HCT116 (cell line): ENCODE data around the gene SHISA6. TPM values are rescaled to one million over a fixed set of nuclear protein-coding genes. Genes with fewer than 3 reads are reported as not detected.

ENCODE experiments used
- ATAC-seq: fragments of 200-7000 bp; cut with Tn5 transposase; 2 replicates; pipeline ENCODE4 v1.9.1; 2020; ENCODE audit warnings: mild to moderate bottlenecking, moderate library complexity
- BruUV-seq: library from RNA; stranded (reverse); fragments of 400-500 nt; replicated peaks from 2 replicates; lab custom pipeline; 2021; lab: Mats Ljungman, UMichigan
- CTCF ChIA-PET: fragments of 300-600 bp; sonication (Branson Sonifier 250); formaldehyde crosslinking; loops from one replicate; lab custom pipeline; 2021; ENCODE audit warnings: antibody characterized with exemption; lab: Charles Lee
- POLR2A ChIA-PET: fragments of 300-600, 350-600 bp; sonication (Branson Sonifier 250); formaldehyde crosslinking; loops from one replicate; lab custom pipeline; 2021; ENCODE audit warnings: antibody characterized with exemption; lab: Charles Lee
- RAD21 ChIA-PET, 2 experiments: fragments of 300-600 bp; sonication (Branson Sonifier 250); formaldehyde crosslinking; loops; one replicate each; lab custom pipeline; 2023; ENCODE audit warnings: low total read pairs in 2 of 2; ENCODE audit not compliant: uncharacterized antibody in 2 of 2, unreplicated experiment in 2 of 2, low non-redundant PET in 1 of 2; lab: Charles Lee
- DNase-seq: peaks from one replicate; pipeline ENCODE4 v3.0.0-alpha.2; 2010; ENCODE audit warnings: low read depth, low spot score
- H2AFZ ChIP-seq: fragments of 200-600 bp; shearing (Covaris generic), sonication (generic); 2 replicates; pipeline ENCODE4 v1.6.1; 2017; ENCODE audit warnings: low read depth, mixed run types, mixed read lengths, antibody characterized with exemption, low read length; ENCODE audit not compliant: poor library complexity, severe bottlenecking
- H3K27ac ChIP-seq: 2 replicates; pipeline ENCODE4 v1.5.1; 2012; ENCODE audit warnings: low read depth, low read length
- H3K27me3 ChIP-seq: fragments of 200-600 bp; sonication (generic); 2 replicates; pipeline ENCODE4 v1.6.1; 2016; ENCODE audit warnings: mixed run types, low read length, mixed read lengths; ENCODE audit not compliant: insufficient read depth
- H3K36me3 ChIP-seq, 2 experiments: fragments of 200-500 bp in 1 of 2; fragments of 200-600 bp in 1 of 2; sonication (Bioruptor generic) in 1 of 2; sonication (generic) in 1 of 2; 2 replicates each; pipeline versions ENCODE4 v1.5.1 to v1.6.1; 2014 to 2016; ENCODE audit warnings: low read length in 2 of 2, inconsistent platforms in 1 of 2, mixed read lengths in 1 of 2, mixed run types in 1 of 2; ENCODE audit not compliant: insufficient read depth in 2 of 2, control insufficient read depth in 1 of 2
- H3K4me1 ChIP-seq, 2 experiments: fragments of 200-600 bp in 1 of 2; sonication (generic) in 1 of 2; 2 replicates each; pipeline versions ENCODE4 v1.5.1 to v1.6.1; 2012 to 2017; ENCODE audit warnings: low read length in 2 of 2, inconsistent platforms in 1 of 2, mild to moderate bottlenecking in 1 of 2, mixed read lengths in 1 of 2, mixed run types in 1 of 2, moderate library complexity in 1 of 2; ENCODE audit not compliant: insufficient read depth in 2 of 2, control insufficient read depth in 1 of 2
- H3K4me2 ChIP-seq: fragments of 200-600 bp; sonication (generic); 2 replicates; pipeline ENCODE4 v1.6.1; 2017; ENCODE audit warnings: mixed run types, low read length, mixed read lengths
- H3K4me3 ChIP-seq, 2 experiments: fragments of 200-600 bp in 1 of 2; sonication (generic) in 1 of 2; replicated peaks in 1 of 2; 2 replicates each; pipeline ENCODE4 v1.5.1; 2011 to 2016; ENCODE audit warnings: low read length in 2 of 2, control low read depth in 1 of 2, low read depth in 1 of 2, mild to moderate bottlenecking in 1 of 2, mixed read lengths in 1 of 2, mixed run types in 1 of 2
- H3K79me2 ChIP-seq: fragments of 200-600 bp; sonication (generic); 2 replicates; pipeline ENCODE4 v1.6.1; 2017; ENCODE audit warnings: mild to moderate bottlenecking, mixed run types, low read length, moderate library complexity, mixed read lengths; ENCODE audit not compliant: insufficient read depth
- H3K9ac ChIP-seq: fragments of 200-600 bp; sonication (generic); 2 replicates; pipeline ENCODE4 v1.6.1; 2016; ENCODE audit warnings: low read length, mixed read lengths
- H3K9me2 ChIP-seq: fragments of 200-600 bp; sonication (generic), shearing (Covaris generic); 2 replicates; pipeline ENCODE4 v1.6.1; 2017; ENCODE audit warnings: mixed run types, mild to moderate bottlenecking, moderate library complexity; ENCODE audit not compliant: insufficient read depth
- H3K9me3 ChIP-seq, 2 experiments: fragments of 200-500 bp in 1 of 2; fragments of 200-600 bp in 1 of 2; sonication (Bioruptor generic) in 1 of 2; sonication (generic) in 1 of 2; 2 replicates each; pipeline ENCODE4 v1.6.1; 2014 to 2017; ENCODE audit warnings: low read length in 2 of 2, mixed read lengths in 2 of 2, inconsistent platforms in 1 of 2, low read depth in 1 of 2, mild to moderate bottlenecking in 1 of 2, mixed run types in 1 of 2, moderate library complexity in 1 of 2; ENCODE audit not compliant: control insufficient read depth in 1 of 2, insufficient read depth in 1 of 2
- H4K20me1 ChIP-seq: fragments of 200-600 bp; sonication (generic), shearing (Covaris generic); 2 replicates; pipeline ENCODE4 v1.6.1; 2017; ENCODE audit warnings: mixed run types, mild to moderate bottlenecking, moderate library complexity; ENCODE audit not compliant: insufficient read depth
- CEBPB ChIP-seq: IDR thresholded peaks from 2 replicates; pipeline ENCODE4 v1.6.1; 2012; ENCODE audit warnings: low read depth
- CTCF ChIP-seq, 3 experiments: fragments of 200-600 bp in 1 of 3; sonication (generic) in 1 of 3; IDR thresholded peaks in 2 of 3; conservative IDR thresholded peaks in 1 of 3; 2 replicates each; pipeline ENCODE4 v1.5.1; 2012 to 2017; ENCODE audit warnings: low read depth in 2 of 3, low read length in 2 of 3, antibody characterized with exemption in 1 of 3, borderline replicate concordance in 1 of 3, control low read depth in 1 of 3, mild to moderate bottlenecking in 1 of 3, mixed read lengths in 1 of 3, mixed run types in 1 of 3, moderate library complexity in 1 of 3; ENCODE audit not compliant: insufficient read depth in 1 of 3
- EGR1 ChIP-seq: IDR thresholded peaks from 2 replicates; pipeline ENCODE4 v1.6.1; 2012; ENCODE audit warnings: low read depth
- EZH2phosphoT487 ChIP-seq: fragments of 200-600 bp; IDR thresholded peaks from 2 replicates; pipeline ENCODE4 v1.6.1; 2018; ENCODE audit warnings: antibody characterized with exemption, borderline replicate concordance
- SIN3A ChIP-seq: IDR thresholded peaks from 2 replicates; pipeline ENCODE4 v1.6.1; 2012; ENCODE audit warnings: low read depth
- SP1 ChIP-seq: IDR thresholded peaks from 2 replicates; pipeline ENCODE4 v1.6.1; 2012; ENCODE audit warnings: low read depth
- TCF7L2 ChIP-seq: IDR thresholded peaks from 2 replicates; pipeline ENCODE4 v1.7.0; 2011; ENCODE audit warnings: borderline replicate concordance, inconsistent platforms; ENCODE audit not compliant: insufficient read depth, insufficient read length; ENCODE audit errors: extremely low read depth
- YY1 ChIP-seq: IDR thresholded peaks from 2 replicates; pipeline ENCODE4 v1.6.1; 2011; ENCODE audit warnings: low read length, low read depth, moderate library complexity, mild to moderate bottlenecking; ENCODE audit not compliant: insufficient replicate concordance; ENCODE audit errors: extremely low read depth
- ZFX ChIP-seq: fragments of 450-650 bp; IDR thresholded peaks from 2 replicates; pipeline ENCODE4 v1.6.1; 2017
- ZNF274 ChIP-seq: fragments of 200-500 bp; sonication (Bioruptor generic); IDR thresholded peaks from 2 replicates; pipeline ENCODE4 v1.6.1; 2014; ENCODE audit warnings: mild to moderate bottlenecking, low read depth, low read length, inconsistent platforms
- intact Hi-C: fragments of 100-400 bp; cut with micrococcal nuclease; formaldehyde crosslinking; loops from 2 replicates; pipeline ENCODE4 v1.10.0; 2022
- total RNA-seq: library from RNA; stranded (reverse); gene quantifications from one replicate; pipeline ENCODE4 v1.2.1, GENCODE V29; 2021; ENCODE audit not compliant: unreplicated experiment

Gene SHISA6
- total RNA-seq, 1 experiment from 2014 or later: not detected

- Histone ChIP-seq H3K9me2 (no peaks in the 10 kb centered on the region), H3K27me3 (no peaks in the 10 kb centered on the region)
- no peak for TF ChIP-seq EZH2phosphoT487
- TF ChIP-seq, all 23 proteins: peak for 0
- ChIA-PET RAD21 (no interaction called here), POLR2A (no interaction called here), CTCF (no interaction called here)
- H3K36me3 ChIP-seq: no peaks in the 10 kb centered on the region
- no peak overlapping the region for H3K9ac ChIP-seq
- H3K9me3 ChIP-seq: peaks cover 0 to 16% of the 10 kb centered on the region in 2 experiments; a peak in 1 of 4 replicates
- H3K79me2 ChIP-seq: no peaks in the 10 kb centered on the region
- intact Hi-C loops: no loop called here
- BruUV-seq: no TSS peak
- H3K4me3 ChIP-seq: no peak overlapping the region
- H4K20me1 ChIP-seq: no peaks in the 10 kb centered on the region
- DNase-seq: no peak
- no peak overlapping the region for H2AFZ ChIP-seq
- H3K4me2 ChIP-seq: no peak overlapping the region
- H3K4me1 ChIP-seq: no peaks in the 10 kb centered on the region
- no peak overlapping the region for H3K27ac ChIP-seq
- ATAC-seq: no peak
Observed at GRCh38 chr17:11535231-11535630, 294.2 kb downstream of the SHISA6 start.

- H3K4me1 ChIP-seq: no peaks in the 10 kb centered on the region
- TF ChIP-seq CEBPB: no peak
- no peak for DNase-seq
- peaks cover 0 to 13% of the 10 kb centered on the region in 2 experiments; a peak in 1 of 4 replicates for H3K9me3 ChIP-seq
- H4K20me1 ChIP-seq: no peaks in the 10 kb centered on the region
- H3K27me3 ChIP-seq: no peaks in the 10 kb centered on the region
- CTCF ChIA-PET: no interaction called here
- RAD21 ChIA-PET: no interaction called here
- H2AFZ ChIP-seq: no peak overlapping the region
- H3K9ac ChIP-seq: no peak overlapping the region
- no peaks in the 10 kb centered on the region for H3K9me2 ChIP-seq
- no peaks in the 10 kb centered on the region for H3K36me3 ChIP-seq
- BruUV-seq: no TSS peak
- intact Hi-C loops: no loop called here
- POLR2A ChIA-PET: no interaction called here
- H3K27ac ChIP-seq: no peak overlapping the region
- ATAC-seq: no peak
- no peaks in the 10 kb centered on the region for H3K79me2 ChIP-seq
- no peak overlapping the region for H3K4me2 ChIP-seq
- no peak overlapping the region for H3K4me3 ChIP-seq
Observed at GRCh38 chr17:11538366-11538765, 297.4 kb downstream of the SHISA6 start.

- no TSS peak for BruUV-seq
- ChIA-PET RAD21 (no interaction called here), POLR2A (no interaction called here), CTCF (no interaction called here)
- DNase-seq (no peak), ATAC-seq (no peak)
- no peaks in the 10 kb centered on the region for H4K20me1 ChIP-seq
- no peak overlapping the region for H2AFZ ChIP-seq
- H3K27ac ChIP-seq: no peak overlapping the region
- no peaks in the 10 kb centered on the region for H3K4me1 ChIP-seq
- no peak overlapping the region for H3K9ac ChIP-seq
- no peaks in the 10 kb centered on the region for H3K36me3 ChIP-seq
- H3K79me2 ChIP-seq: no peaks in the 10 kb centered on the region
- no peak overlapping the region for H3K4me3 ChIP-seq
- H3K9me3 ChIP-seq: peaks cover 0 to 13% of the 10 kb centered on the region in 2 experiments; a peak in 1 of 4 replicates
- no peak overlapping the region for H3K4me2 ChIP-seq
- intact Hi-C loops: no loop called here
- H3K9me2 ChIP-seq: no peaks in the 10 kb centered on the region
- no peaks in the 10 kb centered on the region for H3K27me3 ChIP-seq
- no peak for TF ChIP-seq YY1
- no peak for TF ChIP-seq EGR1
- no peak for TF ChIP-seq ZNF274
- TF ChIP-seq TCF7L2: no peak
- TF ChIP-seq ZFX: no peak
- TF ChIP-seq CTCF (IDR thresholded peaks at IDR 0.05 in 2 of 3, conservative IDR thresholded peaks at IDR 0.05 in 1 of 3; ENCODE audit: borderline replicate concordance in 1 of 3, insufficient read depth in 1 of 3, low read depth in 2 of 3, low read length in 2 of 3): no peak
- TF ChIP-seq EZH2phosphoT487: no peak
- no peak for TF ChIP-seq SIN3A
- no peak for TF ChIP-seq SP1
Observed at GRCh38 chr17:11539637-11540036, 298.6 kb downstream of the SHISA6 start.
